ENCODE results near the gene PTPRQ. TPM values are rescaled to one million over a fixed set of nuclear protein-coding genes. Genes with fewer than 3 reads are reported as not detected.
A peak's percentile ranks its signal among the peaks of the same experiment; 100 is the strongest.

Gene PTPRQ
- polyA plus RNA-seq, 2 of the 4 experiments (the other 2 are of a cell fraction), result 0.14 to 0.17 TPM

DNA sequence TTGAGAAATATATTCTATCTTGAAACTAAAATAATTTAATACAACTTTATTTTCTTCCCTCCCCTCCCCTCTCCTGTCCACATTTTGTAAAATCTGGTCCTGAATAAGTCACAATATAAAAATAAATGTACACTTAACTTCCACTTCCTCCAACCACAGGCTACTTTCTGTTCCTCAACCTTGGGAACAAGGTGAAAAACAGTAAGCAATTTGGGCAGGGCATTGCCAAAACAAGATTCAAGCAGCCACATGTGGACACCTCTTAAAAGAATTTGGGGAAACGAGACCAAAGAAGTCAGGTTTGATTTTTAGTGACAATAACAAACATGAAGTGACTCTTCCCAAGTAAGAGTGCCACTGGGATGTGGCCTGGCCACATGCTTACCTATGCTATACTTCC is 115.7 kb downstream of the PTPRQ start:
- WGBS (ENCODE audit: missing lambda C conversion rate), result 32% methylated on average over 1 of the region's 1 CpG
- no peaks in the 10 kb centered on the region for H3K9me3 ChIP-seq
- H3K27ac ChIP-seq, result no peak overlapping the region
- peaks cover under 1% of the 10 kb centered on the region; the same call in 1 of the 3 replicates for H3K4me1 ChIP-seq
- no peak for DNase-seq (ENCODE audit: low read depth in 1 of 2, low spot score in 1 of 2)
- no peak for ATAC-seq
- no peak for FAIRE-seq
- H3K4me2 ChIP-seq, result no peak overlapping the region
- H3K4me3 ChIP-seq, result no peak overlapping the region
- ChIA-PET POLR2A (no interaction called here), CTCF (interaction anchor here (1.3 kb wide), 1 partner anchor 38 kb away, joined by 6 read pairs; no protein-coding TSS in a partner anchor)
- TF ChIP-seq JUN (IDR thresholded peaks at IDR 0.05), result no peak
- TF ChIP-seq EP300 (IDR thresholded peaks at IDR 0.05), result no peak
- TF ChIP-seq ZC3H11A (IDR thresholded peaks at IDR 0.05), result no peak
- no peak for TF ChIP-seq TP53 (CRISPR knock-in tag; IDR thresholded peaks at IDR 0.05)
- no peak for TF ChIP-seq MYC (IDR thresholded peaks at IDR 0.05; ENCODE audit: borderline replicate concordance, low read length)
- TF ChIP-seq, protein P1, sequence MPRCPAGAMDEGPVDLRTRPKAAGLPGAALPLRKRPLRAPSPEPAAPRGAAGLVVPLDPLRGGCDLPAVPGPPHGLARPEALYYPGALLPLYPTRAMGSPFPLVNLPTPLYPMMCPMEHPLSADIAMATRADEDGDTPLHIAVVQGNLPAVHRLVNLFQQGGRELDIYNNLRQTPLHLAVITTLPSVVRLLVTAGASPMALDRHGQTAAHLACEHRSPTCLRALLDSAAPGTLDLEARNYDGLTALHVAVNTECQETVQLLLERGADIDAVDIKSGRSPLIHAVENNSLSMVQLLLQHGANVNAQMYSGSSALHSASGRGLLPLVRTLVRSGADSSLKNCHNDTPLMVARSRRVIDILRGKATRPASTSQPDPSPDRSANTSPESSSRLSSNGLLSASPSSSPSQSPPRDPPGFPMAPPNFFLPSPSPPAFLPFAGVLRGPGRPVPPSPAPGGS (IDR thresholded peaks at IDR 0.05), result no peak
- no peak for TF ChIP-seq HOXB13 (CRISPR knock-in tag; IDR thresholded peaks at IDR 0.05; ENCODE audit: low read depth)
- TF ChIP-seq CBX2 (IDR thresholded peaks at IDR 0.05; ENCODE audit: borderline replicate concordance, low read depth), result no peak
- TF ChIP-seq, protein P2, sequence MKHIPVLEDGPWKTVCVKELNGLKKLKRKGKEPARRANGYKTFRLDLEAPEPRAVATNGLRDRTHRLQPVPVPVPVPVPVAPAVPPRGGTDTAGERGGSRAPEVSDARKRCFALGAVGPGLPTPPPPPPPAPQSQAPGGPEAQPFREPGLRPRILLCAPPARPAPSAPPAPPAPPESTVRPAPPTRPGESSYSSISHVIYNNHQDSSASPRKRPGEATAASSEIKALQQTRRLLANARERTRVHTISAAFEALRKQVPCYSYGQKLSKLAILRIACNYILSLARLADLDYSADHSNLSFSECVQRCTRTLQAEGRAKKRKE (CRISPR knock-in tag; IDR thresholded peaks at IDR 0.05; ENCODE audit: low read depth), result no peak
- TF ChIP-seq HDAC2 (IDR thresholded peaks at IDR 0.05), result no peak

DNA sequence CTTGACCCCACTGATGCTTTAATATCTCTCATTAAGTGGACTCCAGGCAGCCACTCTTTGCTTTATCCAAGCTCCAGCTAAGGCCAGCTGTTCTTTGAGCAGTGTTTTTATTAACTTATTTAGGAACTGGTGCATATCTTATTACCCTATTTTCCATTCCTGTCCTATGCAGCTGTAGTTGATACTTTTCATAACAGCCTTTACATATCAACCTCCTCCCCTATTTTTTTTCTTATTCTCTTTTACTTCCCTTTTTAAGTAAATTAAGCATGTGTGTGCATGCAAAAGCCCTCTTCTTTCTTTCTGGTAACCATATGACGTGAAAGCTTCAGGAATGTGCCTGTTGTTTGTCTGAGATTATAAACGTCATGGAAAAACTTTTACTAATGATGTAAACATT is 121.2 kb downstream of the PTPRQ start:
- 42% methylated on average over 2 of the region's 2 CpGs for WGBS (ENCODE audit: missing lambda C conversion rate)
- Histone ChIP-seq H3K4me2 (peak overlapping the region; percentile 8; the same call in 1 of the 3 replicates), H3K4me1 (peaks cover 5% of the 10 kb centered on the region; the same call in 1 of the 3 replicates), H3K9me3 (no peaks in the 10 kb centered on the region), H3K27ac (no peak overlapping the region), H3K4me3 (no peak overlapping the region)
- ChIA-PET POLR2A (no interaction called here), CTCF (no interaction called here)
- no peak for ATAC-seq
- TF ChIP-seq HMGXB4 (CRISPR knock-in tag; IDR thresholded peaks at IDR 0.05; ENCODE audit: borderline replicate concordance) (no peak), CBX8 (IDR thresholded peaks at IDR 0.05) (no peak), RNF2 (IDR thresholded peaks at IDR 0.05; ENCODE audit: borderline replicate concordance, low read depth) (no peak), NR3C1 (IDR thresholded peaks at IDR 0.05) (no peak), HOXB5 (CRISPR knock-in tag; IDR thresholded peaks at IDR 0.05) (no peak), E2F6 (IDR thresholded peaks at IDR 0.05; ENCODE audit: borderline replicate concordance, low read depth) (no peak), RAD21 (conservative IDR thresholded peaks at IDR 0.05 in 1 of 2, IDR thresholded peaks at IDR 0.05 in 1 of 2) (no peak), SREBF2 (IDR thresholded peaks at IDR 0.05) (no peak), ZFP36 (IDR thresholded peaks at IDR 0.05; ENCODE audit: borderline replicate concordance, partially characterized antibody) (no peak), MAZ (IDR thresholded peaks at IDR 0.05; ENCODE audit: borderline replicate concordance, low read depth, low read length) (no peak)
- TF ChIP-seq, protein P3, sequence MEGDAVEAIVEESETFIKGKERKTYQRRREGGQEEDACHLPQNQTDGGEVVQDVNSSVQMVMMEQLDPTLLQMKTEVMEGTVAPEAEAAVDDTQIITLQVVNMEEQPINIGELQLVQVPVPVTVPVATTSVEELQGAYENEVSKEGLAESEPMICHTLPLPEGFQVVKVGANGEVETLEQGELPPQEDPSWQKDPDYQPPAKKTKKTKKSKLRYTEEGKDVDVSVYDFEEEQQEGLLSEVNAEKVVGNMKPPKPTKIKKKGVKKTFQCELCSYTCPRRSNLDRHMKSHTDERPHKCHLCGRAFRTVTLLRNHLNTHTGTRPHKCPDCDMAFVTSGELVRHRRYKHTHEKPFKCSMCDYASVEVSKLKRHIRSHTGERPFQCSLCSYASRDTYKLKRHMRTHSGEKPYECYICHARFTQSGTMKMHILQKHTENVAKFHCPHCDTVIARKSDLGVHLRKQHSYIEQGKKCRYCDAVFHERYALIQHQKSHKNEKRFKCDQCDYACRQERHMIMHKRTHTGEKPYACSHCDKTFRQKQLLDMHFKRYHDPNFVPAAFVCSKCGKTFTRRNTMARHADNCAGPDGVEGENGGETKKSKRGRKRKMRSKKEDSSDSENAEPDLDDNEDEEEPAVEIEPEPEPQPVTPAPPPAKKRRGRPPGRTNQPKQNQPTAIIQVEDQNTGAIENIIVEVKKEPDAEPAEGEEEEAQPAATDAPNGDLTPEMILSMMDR (IDR thresholded peaks at IDR 0.05), result no peak
- TF ChIP-seq, protein P1 (IDR thresholded peaks at IDR 0.05), result no peak
- TF ChIP-seq, protein P4, sequence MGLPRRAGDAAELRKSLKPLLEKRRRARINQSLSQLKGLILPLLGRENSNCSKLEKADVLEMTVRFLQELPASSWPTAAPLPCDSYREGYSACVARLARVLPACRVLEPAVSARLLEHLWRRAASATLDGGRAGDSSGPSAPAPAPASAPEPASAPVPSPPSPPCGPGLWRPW (IDR thresholded peaks at IDR 0.05), result no peak
- DNase-seq (ENCODE audit: low read depth in 1 of 2, low spot score in 1 of 2), result no peak
- no peak for FAIRE-seq
